HepG2 (cell line): Measurements from ENCODE around the gene COA1. TPM values are rescaled to one million over a fixed set of nuclear protein-coding genes. Genes with fewer than 3 reads are reported as not detected.

ENCODE experiments used
- CCAR2 ChIP-seq: fragments of 200-400 bp; formaldehyde crosslinking; optimal IDR thresholded peaks from 2 replicates; pipeline ENCODE3; 2018; ENCODE audit warnings: low read depth, mild to moderate bottlenecking, low read length, moderate library complexity
- DPF2 ChIP-seq: sonication (generic); formaldehyde crosslinking; IDR thresholded peaks from 2 replicates; pipeline ENCODE4 v1.4.0; 2020; ENCODE audit warnings: mild to moderate bottlenecking, low read depth, missing genetic modification reagents, borderline replicate concordance
- FOXP1 ChIP-seq, 2 experiments: fragments of 450-650 bp in 1 of 2; IDR thresholded peaks; 2 replicates each; pipeline ENCODE4 v1.6.1; 2017 to 2018; ENCODE audit warnings: antibody characterized with exemption in 1 of 2
- MIXL1 ChIP-seq: IDR thresholded peaks from 2 replicates; pipeline ENCODE4 v1.6.1; 2016
- NAIF1 ChIP-seq: sonication (generic); formaldehyde crosslinking; IDR thresholded peaks from 2 replicates; pipeline ENCODE4 v1.5.0; 2020; ENCODE audit warnings: mild to moderate bottlenecking, missing genetic modification reagents, borderline replicate concordance
- NBN ChIP-seq: fragments of 450-650 bp; conservative IDR thresholded peaks from 2 replicates; pipeline ENCODE4 v1.6.1; 2017
- NR2F6 ChIP-seq, 2 experiments: IDR thresholded peaks; 2 replicates each; pipeline ENCODE4 v1.6.1; 2016; ENCODE audit warnings: antibody characterized with exemption in 1 of 2, mild to moderate bottlenecking in 1 of 2
- PPARG ChIP-seq: conservative IDR thresholded peaks from 2 replicates; pipeline ENCODE4 v1.6.1; 2016; ENCODE audit warnings: missing biosample characterization, missing genetic modification reagents
- RBM22 ChIP-seq: fragments of 200-400 bp; formaldehyde crosslinking; optimal IDR thresholded peaks from 2 replicates; pipeline ENCODE3; 2017; ENCODE audit warnings: mild to moderate bottlenecking, low read length, moderate library complexity
- SAP130 ChIP-seq: IDR thresholded peaks from 2 replicates; pipeline ENCODE4 v1.6.1; 2016; ENCODE audit warnings: low read depth
- TMF1 ChIP-seq: sonication (generic); formaldehyde crosslinking; IDR thresholded peaks from 2 replicates; pipeline ENCODE4 v1.8.1; 2022; ENCODE audit warnings: low read depth, missing genetic modification reagents
- TRIM24 ChIP-seq: sonication (generic); formaldehyde crosslinking; IDR thresholded peaks from 2 replicates; pipeline ENCODE4 v1.8.0; 2022; ENCODE audit warnings: mild to moderate bottlenecking, missing genetic modification reagents
- XRCC5 ChIP-seq: fragments of 200-400 bp; formaldehyde crosslinking; optimal IDR thresholded peaks from 2 replicates; pipeline ENCODE3; 2017; ENCODE audit warnings: mild to moderate bottlenecking, low read length
- ZNF263 ChIP-seq: sonication (generic); formaldehyde crosslinking; IDR thresholded peaks from 2 replicates; pipeline ENCODE4 v1.4.0; 2020; ENCODE audit warnings: missing genetic modification reagents
- ZNF547 ChIP-seq: sonication (generic); formaldehyde crosslinking; IDR thresholded peaks from 2 replicates; pipeline ENCODE4 v1.5.1; 2020; ENCODE audit warnings: mild to moderate bottlenecking, missing genetic modification reagents
- ZNF629 ChIP-seq: sonication (generic); formaldehyde crosslinking; conservative IDR thresholded peaks from 2 replicates; pipeline ENCODE4 v1.5.0; 2020; ENCODE audit warnings: missing genetic modification reagents
- ZSCAN31 ChIP-seq: sonication (generic); formaldehyde crosslinking; IDR thresholded peaks from 2 replicates; pipeline ENCODE4 v1.5.0; 2020; ENCODE audit warnings: low read depth, mild to moderate bottlenecking, missing genetic modification reagents
- polyA plus RNA-seq, 8 experiments: library from polyadenylated mRNA; depleted of rRNA in 3 of 8; stranded (reverse) in 7 of 8; unstranded in 1 of 8; fragments of >200 nt; fragmentation: Illumina TruSeq in 4 of 8; extraction: Trizol in 4 of 8; gene quantifications; 2 replicates each; pipeline versions ENCODE4 v1.2.1 to v1.2.3, GENCODE V29; 2011 to 2016; ENCODE audit warnings: low read depth in 4 of 8, missing spikeins in 1 of 8, mixed read lengths in 1 of 8; ENCODE audit not compliant: insufficient read depth in 1 of 8
- total RNA-seq, 5 experiments: library from RNA; depleted of rRNA; stranded (reverse); fragments of >200 nt; fragmentation: Illumina TruSeq; extraction: Trizol; gene quantifications; 2 replicates each; pipeline ENCODE4 v1.2.3, GENCODE V29; 2016; ENCODE audit warnings: low read depth in 1 of 5
- TF ChIP-seq, protein P1 (sequence below): sonication (generic); formaldehyde crosslinking; conservative IDR thresholded peaks from 2 replicates; pipeline ENCODE4 v1.4.0; 2020; ENCODE audit warnings: missing genetic modification reagents
- TF ChIP-seq, protein P2 (sequence below): sonication (generic); formaldehyde crosslinking; IDR thresholded peaks from 2 replicates; pipeline ENCODE4 v1.8.0; 2022; ENCODE audit warnings: mild to moderate bottlenecking, missing genetic modification reagents, moderate library complexity
- TF ChIP-seq, protein P3 (sequence below): sonication (generic); formaldehyde crosslinking; IDR thresholded peaks from 2 replicates; pipeline ENCODE4 v1.4.0; 2020; ENCODE audit warnings: missing genetic modification reagents, borderline replicate concordance
- TF ChIP-seq, protein P4 (sequence below): sonication (generic); formaldehyde crosslinking; IDR thresholded peaks from 2 replicates; pipeline ENCODE4 v1.4.0; 2020; ENCODE audit warnings: missing genetic modification reagents
- TF ChIP-seq, protein P5 (sequence below): fragments of 450-650 bp; IDR thresholded peaks from 2 replicates; pipeline ENCODE4 v1.6.1; 2016

COA1 gene
- total and polyA plus RNA-seq, 2 of the 13 experiments (the other 11 are each of a cell fraction or from before 2014, with no cell fraction given), result 33.2 to 65.7 TPM

DNA sequence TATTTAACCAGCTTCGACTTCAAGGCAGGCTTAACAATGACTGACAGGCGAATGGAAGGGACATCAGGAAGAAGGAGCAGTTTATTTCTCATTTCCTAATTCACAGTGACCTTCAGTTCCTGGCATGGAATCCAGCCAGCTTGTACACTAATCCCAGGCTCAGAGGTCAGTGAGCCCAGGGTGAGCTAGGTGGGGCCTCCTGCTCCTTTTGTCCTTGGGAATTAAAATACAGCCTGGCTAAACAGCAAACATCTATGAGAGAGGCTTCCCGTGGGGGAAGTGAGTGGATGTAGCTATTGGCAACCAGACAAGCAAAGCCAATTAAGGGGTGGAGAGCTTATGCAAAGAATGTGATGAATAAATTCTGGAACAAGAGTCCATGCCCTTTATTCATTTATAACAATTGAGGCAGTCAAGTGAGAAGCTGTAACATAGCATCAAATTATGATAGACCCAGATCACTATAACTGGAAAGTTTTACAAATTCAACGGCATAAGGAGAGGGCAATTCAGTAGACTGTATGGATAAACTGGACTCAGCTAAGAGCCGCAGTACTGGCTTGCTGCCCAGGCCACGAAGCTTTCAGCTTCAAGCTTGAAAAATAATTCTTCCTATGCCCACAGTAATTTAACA is 89.3 kb downstream of the COA1 start (continued):
- TF ChIP-seq, protein P1, sequence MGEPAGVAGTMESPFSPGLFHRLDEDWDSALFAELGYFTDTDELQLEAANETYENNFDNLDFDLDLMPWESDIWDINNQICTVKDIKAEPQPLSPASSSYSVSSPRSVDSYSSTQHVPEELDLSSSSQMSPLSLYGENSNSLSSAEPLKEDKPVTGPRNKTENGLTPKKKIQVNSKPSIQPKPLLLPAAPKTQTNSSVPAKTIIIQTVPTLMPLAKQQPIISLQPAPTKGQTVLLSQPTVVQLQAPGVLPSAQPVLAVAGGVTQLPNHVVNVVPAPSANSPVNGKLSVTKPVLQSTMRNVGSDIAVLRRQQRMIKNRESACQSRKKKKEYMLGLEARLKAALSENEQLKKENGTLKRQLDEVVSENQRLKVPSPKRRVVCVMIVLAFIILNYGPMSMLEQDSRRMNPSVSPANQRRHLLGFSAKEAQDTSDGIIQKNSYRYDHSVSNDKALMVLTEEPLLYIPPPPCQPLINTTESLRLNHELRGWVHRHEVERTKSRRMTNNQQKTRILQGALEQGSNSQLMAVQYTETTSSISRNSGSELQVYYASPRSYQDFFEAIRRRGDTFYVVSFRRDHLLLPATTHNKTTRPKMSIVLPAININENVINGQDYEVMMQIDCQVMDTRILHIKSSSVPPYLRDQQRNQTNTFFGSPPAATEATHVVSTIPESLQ, result 0 out of 2 replicates have a peak, but pooled peaks have one; percentile 38
- TF ChIP-seq, protein P2, sequence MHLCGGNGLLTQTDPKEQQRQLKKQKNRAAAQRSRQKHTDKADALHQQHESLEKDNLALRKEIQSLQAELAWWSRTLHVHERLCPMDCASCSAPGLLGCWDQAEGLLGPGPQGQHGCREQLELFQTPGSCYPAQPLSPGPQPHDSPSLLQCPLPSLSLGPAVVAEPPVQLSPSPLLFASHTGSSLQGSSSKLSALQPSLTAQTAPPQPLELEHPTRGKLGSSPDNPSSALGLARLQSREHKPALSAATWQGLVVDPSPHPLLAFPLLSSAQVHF (CRISPR knock-in tag), result no peak
- TF ChIP-seq, protein P3, sequence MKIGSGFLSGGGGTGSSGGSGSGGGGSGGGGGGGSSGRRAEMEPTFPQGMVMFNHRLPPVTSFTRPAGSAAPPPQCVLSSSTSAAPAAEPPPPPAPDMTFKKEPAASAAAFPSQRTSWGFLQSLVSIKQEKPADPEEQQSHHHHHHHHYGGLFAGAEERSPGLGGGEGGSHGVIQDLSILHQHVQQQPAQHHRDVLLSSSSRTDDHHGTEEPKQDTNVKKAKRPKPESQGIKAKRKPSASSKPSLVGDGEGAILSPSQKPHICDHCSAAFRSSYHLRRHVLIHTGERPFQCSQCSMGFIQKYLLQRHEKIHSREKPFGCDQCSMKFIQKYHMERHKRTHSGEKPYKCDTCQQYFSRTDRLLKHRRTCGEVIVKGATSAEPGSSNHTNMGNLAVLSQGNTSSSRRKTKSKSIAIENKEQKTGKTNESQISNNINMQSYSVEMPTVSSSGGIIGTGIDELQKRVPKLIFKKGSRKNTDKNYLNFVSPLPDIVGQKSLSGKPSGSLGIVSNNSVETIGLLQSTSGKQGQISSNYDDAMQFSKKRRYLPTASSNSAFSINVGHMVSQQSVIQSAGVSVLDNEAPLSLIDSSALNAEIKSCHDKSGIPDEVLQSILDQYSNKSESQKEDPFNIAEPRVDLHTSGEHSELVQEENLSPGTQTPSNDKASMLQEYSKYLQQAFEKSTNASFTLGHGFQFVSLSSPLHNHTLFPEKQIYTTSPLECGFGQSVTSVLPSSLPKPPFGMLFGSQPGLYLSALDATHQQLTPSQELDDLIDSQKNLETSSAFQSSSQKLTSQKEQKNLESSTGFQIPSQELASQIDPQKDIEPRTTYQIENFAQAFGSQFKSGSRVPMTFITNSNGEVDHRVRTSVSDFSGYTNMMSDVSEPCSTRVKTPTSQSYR (CRISPR knock-in tag), result peak; percentile 68; the same call in 1 of the 2 replicates
- TF ChIP-seq ZNF263 (CRISPR knock-in tag) (0 out of 2 replicates have a peak, but pooled peaks have one; percentile 14), PPARG (CRISPR knock-in tag) (peak; percentile 82; the same call in 1 of the 2 replicates), CCAR2 (peak; percentile 33), MIXL1 (CRISPR knock-in tag) (peak; percentile 90), NR2F6 (IDR thresholded peaks at IDR 0.05) (peak; percentile 85), NR2F6 (CRISPR knock-in tag; IDR thresholded peaks at IDR 0.05) (peak; percentile 92), XRCC5 (peak; percentile 67), DPF2 (peak; percentile 89), RBM22 (peak; percentile 56), TRIM24 (CRISPR knock-in tag) (peak; percentile 69; the same call in 1 of the 2 replicates), TMF1 (CRISPR knock-in tag) (no peak), NBN (no peak), FOXP1 (IDR thresholded peaks at IDR 0.05) (no peak), FOXP1 (CRISPR knock-in tag; IDR thresholded peaks at IDR 0.05) (peak; percentile 74), NAIF1 (CRISPR knock-in tag) (no peak), ZNF547 (CRISPR knock-in tag) (0 out of 2 replicates have a peak, but pooled peaks have one; percentile 17), ZSCAN31 (CRISPR knock-in tag) (peak; percentile 77; the same call in 1 of the 2 replicates), ZNF629 (CRISPR knock-in tag) (0 out of 2 replicates have a peak, but pooled peaks have one; percentile 22), SAP130 (CRISPR knock-in tag) (peak; percentile 91)
- TF ChIP-seq, protein P4, sequence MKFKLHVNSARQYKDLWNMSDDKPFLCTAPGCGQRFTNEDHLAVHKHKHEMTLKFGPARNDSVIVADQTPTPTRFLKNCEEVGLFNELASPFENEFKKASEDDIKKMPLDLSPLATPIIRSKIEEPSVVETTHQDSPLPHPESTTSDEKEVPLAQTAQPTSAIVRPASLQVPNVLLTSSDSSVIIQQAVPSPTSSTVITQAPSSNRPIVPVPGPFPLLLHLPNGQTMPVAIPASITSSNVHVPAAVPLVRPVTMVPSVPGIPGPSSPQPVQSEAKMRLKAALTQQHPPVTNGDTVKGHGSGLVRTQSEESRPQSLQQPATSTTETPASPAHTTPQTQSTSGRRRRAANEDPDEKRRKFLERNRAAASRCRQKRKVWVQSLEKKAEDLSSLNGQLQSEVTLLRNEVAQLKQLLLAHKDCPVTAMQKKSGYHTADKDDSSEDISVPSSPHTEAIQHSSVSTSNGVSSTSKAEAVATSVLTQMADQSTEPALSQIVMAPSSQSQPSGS (CRISPR knock-in tag), result peak; percentile 81
- TF ChIP-seq, protein P5, sequence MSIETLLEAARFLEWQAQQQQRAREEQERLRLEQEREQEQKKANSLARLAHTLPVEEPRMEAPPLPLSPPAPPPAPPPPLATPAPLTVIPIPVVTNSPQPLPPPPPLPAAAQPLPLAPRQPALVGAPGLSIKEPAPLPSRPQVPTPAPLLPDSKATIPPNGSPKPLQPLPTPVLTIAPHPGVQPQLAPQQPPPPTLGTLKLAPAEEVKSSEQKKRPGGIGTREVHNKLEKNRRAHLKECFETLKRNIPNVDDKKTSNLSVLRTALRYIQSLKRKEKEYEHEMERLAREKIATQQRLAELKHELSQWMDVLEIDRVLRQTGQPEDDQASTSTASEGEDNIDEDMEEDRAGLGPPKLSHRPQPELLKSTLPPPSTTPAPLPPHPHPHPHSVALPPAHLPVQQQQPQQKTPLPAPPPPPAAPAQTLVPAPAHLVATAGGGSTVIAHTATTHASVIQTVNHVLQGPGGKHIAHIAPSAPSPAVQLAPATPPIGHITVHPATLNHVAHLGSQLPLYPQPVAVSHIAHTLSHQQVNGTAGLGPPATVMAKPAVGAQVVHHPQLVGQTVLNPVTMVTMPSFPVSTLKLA, result no peak
